VCaP (cell line): ENCODE data around the gene MGME1.

Experiments
- H3K27ac ChIP-seq: fragments of 450-650 bp; 2 replicates; pipeline ENCODE4 v1.5.1; 2017
- CTCF ChIP-seq: fragments of 450-650 bp; conservative IDR thresholded peaks from 2 replicates; pipeline ENCODE4 v1.5.1; 2017; ENCODE audit warnings: mild to moderate bottlenecking, moderate library complexity

The MGME1 gene

GRCh38 chr20:18003897-18004296 lies 35.1 kb downstream of the MGME1 start:
- TF ChIP-seq CTCF, result no peak
- no peak overlapping the region for H3K27ac ChIP-seq

GRCh38 chr20:18004384-18005031 lies 35.7 kb downstream of the MGME1 start:
- no peak overlapping the region for H3K27ac ChIP-seq
- no peak for TF ChIP-seq CTCF

- no peak for TF ChIP-seq CTCF
These were observed 36.6 kb downstream of the MGME1 start for GRCh38 chr20:18005170-18005989.

GRCh38 chr20:18005990-18006364 lies 37.2 kb downstream of the MGME1 start:
- peak overlapping the region; percentile 85 for H3K27ac ChIP-seq
- no peak for TF ChIP-seq CTCF

More at GRCh38 chr20:18005170-18005989, 36.6 kb downstream of the MGME1 start:
- peak overlapping the region; percentile 85 for H3K27ac ChIP-seq

GRCh38 chr20:18006684-18007083 lies 37.9 kb downstream of the MGME1 start:
- no peak for TF ChIP-seq CTCF
- peak overlapping the region; percentile 85 for H3K27ac ChIP-seq

GRCh38 chr20:18007534-18008292 lies 38.9 kb downstream of the MGME1 start:
- no peak for TF ChIP-seq CTCF
- peak overlapping the region; percentile 85 for H3K27ac ChIP-seq

GRCh38 chr20:18009116-18009515 lies 40.3 kb downstream of the MGME1 start:
- H3K27ac ChIP-seq, result peak overlapping the region; percentile 85
- no peak for TF ChIP-seq CTCF
